CD4-positive, alpha-beta T cell treated with Interleukin-6 at 100 ng/mL for 8 hours (primary cell): ENCODE data around the gene TENM3.

ENCODE experiments used
- DNase-seq: peaks from one replicate; pipeline ENCODE4 v3.0.0-alpha.2; 2020; ENCODE audit warnings: mixed read lengths, low spot score

Gene TENM3

GRCh38 chr4:182254026-182254780 lies 11.0 kb downstream of the TENM3 start:
- no peak for DNase-seq

GRCh38 chr4:182255441-182256190 lies 12.4 kb downstream of the TENM3 start:
- no peak for DNase-seq

DNA sequence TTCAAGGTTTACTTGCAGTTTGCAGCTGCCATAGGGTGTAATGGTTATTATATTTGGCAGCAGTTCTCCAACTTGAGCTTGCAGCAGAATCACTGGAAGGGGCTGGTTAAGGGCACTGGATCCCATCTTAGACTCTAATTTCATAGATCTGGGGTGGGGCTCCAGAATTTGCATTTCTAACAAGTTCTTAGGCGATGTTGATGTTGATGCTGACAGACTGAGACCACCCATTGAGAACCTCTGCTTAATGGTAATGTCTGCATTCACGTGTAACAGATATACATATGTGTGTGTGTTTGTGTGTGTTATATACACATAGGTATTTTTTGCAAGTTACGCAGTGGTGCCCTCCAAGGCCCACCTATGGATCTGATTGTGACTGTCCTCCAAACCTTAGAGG lies 13.8 kb downstream of the TENM3 start:
- DNase-seq = no peak

DNA sequence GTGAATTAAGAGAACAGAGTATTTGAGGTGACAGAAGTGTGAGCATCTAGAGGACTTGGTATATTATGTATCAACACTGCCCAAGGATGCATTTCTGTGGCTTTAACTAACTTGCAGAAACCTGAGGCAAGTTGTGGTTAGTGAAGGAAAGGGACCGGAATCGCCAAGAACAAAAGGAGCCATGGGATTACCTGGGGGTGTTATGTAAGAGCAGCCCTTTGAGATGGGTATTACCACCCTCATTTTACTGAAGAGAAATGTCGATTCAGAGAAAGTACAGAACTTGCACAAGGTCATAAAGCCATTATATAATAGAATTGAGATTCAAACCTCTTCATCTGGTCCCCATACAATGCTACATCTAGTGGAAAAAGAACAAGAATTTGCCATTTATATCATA lies 14.3 kb downstream of the TENM3 start:
- no peak for DNase-seq

GRCh38 chr4:182258441-182259000 lies 15.3 kb downstream of the TENM3 start:
- no peak for DNase-seq

DNA sequence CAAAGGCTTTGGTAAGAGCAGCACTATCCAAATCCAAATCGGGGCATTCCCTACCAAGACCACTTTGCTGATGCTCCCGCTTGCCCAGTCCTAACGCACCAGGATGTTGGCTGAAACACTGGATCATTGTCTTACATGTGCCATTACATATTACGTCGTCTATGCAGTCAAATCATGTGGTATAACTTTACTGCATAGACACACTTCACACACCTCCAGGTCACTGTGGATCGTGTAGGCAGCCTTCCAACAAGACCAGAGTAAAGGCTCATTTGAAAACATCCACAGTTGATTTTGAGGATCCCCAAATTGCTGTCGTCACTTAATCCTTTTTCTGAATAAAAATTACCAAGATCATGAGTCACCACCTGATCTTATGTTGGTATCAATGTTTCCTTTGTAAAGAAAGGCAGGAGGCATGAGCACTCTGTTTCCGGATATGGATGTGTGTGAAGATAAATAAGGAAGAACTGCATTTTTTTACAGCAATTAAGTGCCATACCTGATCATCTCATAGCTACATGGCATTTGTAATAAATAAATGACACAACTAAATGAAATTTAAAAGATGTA lies 18.5 kb downstream of the TENM3 start:
- no peak for DNase-seq

DNA sequence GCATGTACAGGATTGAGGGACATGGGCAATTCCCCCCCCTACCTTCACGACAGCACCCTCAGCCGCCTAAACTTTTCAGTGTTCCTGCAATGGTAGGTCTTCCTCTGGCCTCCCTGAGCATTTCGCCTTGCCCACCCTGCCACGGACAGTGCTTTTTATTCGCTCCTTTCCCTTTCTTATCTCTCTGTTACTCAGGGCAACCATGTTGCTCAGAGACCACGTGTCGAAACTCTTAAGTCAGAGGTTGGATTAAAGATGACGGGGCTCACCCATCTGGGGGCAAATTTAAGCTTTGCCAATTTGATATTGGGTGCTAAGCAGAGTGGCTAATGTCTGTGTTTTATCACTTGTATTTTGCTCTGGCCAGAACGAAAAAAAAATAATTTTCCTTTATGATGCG lies 20.4 kb downstream of the TENM3 start:
- DNase-seq = no peak

DNA sequence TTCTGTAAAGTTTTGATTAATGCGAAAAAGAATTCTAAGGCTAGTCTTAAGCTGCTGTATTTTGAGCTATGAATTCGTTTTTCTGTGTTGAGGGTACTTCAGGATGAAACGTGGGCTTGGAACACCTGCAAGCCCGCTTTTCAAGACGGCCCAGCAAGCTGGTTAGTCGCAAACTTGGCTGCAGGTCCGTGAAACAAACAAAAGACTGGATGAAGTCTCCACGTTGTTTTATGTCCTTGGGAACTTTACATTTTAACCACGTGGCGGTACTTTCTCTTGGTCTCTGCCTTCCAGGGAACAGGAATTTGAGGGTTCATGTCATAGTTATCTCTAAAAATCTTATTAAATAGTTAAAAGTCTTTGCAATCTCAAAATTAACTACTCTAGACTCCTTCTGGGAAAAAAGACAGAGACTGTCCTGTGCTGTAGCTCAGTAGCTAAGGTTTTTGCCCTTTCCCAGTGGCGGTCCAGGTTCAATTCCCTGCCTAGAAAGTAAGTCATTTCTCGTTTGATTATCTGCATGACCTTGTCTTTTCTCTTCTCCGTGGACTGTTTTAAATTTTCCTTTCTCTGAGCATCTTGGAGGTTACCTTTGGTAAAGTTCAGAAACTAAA lies 21.0 kb downstream of the TENM3 start:
- no peak for DNase-seq

DNA sequence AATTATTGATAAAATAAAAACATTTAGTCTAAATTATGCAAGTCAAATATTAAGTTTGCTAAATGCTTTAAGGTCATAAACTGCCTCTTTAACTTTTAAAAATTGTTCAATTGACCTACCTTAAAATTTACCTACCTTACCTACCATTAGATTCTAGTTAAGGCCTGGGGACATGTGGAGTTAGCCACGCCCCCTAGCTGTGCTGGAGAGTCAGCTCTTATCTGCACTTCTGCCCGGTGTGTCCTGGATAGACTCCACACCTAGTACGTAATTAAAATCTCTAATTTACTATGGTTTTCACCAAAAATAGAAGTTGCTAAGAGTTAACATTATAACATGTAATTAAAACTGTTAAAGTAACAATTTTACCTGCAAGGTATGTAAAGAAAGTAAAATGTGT lies 22.7 kb downstream of the TENM3 start:
- no peak for DNase-seq

DNA sequence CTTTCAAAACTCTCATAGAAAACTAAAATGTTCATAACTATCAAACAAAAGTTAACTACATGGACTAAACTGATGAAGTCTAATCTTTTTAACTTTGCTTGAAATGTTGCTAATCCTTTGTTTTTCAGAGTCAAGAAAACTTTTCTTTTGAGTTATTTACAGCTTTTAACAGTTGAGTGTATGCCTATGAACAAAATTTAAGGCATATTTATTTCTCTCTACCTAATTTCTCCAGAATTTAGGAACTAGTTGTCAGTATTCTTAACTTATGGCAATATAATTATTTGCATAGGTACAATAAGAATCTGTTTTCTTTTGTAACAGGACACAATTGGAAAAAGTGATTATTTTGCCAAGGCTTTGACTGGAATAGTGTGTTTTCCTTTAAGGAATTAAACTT lies 23.8 kb downstream of the TENM3 start:
- no peak for DNase-seq

DNA sequence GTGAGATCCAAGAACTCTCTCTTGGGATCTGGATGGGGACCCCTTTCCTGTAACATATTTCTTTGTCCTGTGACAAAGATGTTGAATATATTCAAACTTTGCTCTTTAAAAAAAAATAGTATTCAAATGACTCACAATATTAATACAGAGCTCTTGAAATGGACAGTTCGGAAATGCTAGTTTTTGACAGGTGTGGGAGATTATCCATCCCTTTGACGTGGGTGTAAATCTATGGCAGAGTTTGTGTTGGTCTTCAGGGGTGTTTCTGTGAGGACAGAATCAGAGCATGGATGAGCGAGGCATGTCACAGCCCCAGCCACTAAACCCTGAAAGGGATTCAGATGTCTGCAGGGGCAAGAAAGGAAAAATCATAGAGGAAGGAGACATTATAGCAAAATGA lies 25.8 kb downstream of the TENM3 start:
- no peak for DNase-seq

DNA sequence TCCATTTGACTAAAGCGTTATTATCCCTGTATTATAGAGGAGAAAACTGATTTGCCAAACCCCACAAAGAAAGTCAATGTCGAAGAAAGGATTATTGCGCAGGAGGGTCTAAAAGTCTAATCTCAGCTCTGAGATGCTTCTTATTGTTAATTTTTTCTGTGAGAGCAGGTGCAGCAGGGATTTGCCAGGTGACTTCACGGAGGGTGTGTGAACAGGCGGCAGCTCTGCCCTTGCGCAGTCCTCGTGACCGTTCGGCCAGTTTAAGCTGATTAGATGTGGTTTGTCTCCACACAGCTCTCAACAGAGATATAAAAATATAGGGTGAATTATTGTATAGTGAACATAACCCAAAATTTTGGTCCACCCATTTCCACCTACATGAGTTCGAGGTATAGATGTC lies 28.5 kb downstream of the TENM3 start:
- DNase-seq = no peak

DNA sequence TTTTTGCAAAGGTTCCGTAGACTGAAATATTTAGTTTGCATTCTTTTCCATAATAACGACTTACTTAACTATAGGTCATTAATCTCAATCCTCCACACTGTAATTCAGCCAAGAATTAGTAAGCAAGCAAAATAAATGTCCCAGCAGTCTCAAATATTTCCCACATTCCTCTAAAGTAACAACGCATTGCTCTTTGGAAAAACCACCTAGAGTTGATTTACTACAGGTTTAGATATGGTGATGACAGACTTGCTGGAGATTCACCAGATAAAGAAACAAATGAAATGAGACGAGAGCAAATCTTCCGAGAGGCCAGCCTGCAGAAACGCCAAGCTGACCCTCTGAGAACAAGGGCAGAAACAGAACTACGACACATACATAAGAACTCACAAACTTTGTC lies 28.9 kb downstream of the TENM3 start:
- DNase-seq = no peak

- no peak for DNase-seq
These were observed 30.2 kb downstream of the TENM3 start for GRCh38 chr4:182273191-182273935.

DNA sequence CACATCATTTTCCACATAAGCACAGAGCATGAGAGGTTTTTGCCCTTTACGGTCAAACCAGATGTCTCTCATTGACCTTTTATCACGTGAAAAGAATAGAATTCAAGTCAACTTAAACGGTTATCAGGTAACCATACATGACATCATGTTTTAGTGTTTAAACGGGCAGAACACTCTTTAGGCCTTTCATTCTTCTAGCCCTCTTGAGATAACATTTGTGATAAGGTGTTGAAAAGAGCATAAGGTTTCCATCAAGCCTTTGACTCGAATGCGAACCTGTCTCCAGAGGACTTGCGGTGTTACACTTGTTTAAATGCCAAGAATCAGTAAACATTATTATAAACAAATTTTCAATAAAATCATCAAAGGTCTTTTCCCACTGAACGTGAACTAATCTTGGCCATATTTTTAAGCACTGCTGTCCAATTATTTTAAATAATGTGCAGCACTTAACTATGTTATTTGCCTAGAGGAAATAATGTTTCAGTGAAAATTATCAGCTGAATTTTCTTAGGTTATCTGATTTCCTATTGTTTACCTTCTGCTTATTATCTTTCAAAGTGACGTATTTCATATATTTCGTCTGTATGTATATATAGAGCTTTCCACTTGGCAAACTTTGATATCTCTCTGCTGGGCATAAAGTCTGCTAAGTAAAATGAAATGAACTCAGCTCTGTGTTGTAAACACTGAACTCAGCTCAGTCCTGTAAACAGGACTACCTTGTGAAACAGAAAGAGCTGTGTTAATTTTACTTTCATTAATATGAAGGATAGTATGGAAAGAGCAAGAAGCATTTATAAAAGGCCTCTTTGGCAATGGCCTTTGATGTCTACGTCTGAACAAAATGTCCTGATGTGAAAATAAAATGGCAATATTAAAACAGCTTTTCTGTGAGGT lies 33.3 kb downstream of the TENM3 start:
- DNase-seq = no peak

GRCh38 chr4:182277377-182277776 lies 34.2 kb downstream of the TENM3 start:
- no peak for DNase-seq

GRCh38 chr4:182278729-182279128 lies 35.5 kb downstream of the TENM3 start:
- DNase-seq = no peak

DNA sequence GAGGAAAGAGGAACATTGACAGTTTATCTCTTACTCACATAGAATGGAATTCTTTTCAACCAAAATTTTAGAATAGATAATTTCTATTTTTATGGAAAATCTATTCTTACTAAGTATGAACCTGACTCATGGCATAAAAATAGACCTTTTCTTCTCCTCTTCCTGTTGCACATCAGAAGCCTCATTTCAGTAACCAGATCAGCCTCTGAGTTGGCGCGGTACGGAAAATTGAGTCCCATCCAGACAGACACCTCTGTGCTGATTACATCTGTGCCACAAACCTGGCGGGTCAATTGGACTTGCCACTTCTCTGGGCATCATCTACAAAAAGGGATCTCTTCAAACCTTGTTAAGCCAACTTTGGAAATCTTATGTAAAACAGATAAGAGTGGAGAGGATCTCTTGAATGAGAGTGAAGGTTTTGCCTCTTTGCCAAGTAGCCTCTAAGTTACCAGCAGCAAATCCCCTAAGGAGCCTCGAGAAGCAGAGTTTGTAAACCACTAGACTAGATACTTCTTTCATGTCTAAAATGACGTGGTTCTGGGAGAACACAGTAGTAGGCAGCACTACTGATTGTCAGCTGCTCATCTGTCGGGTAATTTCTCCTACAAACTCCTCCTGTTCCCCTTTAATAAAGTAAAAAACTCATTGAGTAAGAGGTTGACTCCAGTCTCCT lies 37.4 kb downstream of the TENM3 start:
- DNase-seq = no peak

GRCh38 chr4:182286035-182286434 lies 42.8 kb downstream of the TENM3 start:
- no peak for DNase-seq

GRCh38 chr4:182286931-182287330 lies 43.7 kb downstream of the TENM3 start:
- no peak for DNase-seq
